Brain microvascular endothelial cell (primary cell): ENCODE results near the gene TP53BP1.

Experiments used
- DNase-seq: peaks from one replicate; pipeline ENCODE4 v3.0.0-alpha.2; 2020
- H3K27ac ChIP-seq: fragments of 250-450 bp; sonication (Bioruptor Pico); 2 replicates; pipeline ENCODE4 v1.5.1; 2020; ENCODE audit warnings: mild to moderate bottlenecking, moderate library complexity
- H3K27me3 ChIP-seq: fragments of 250-450 bp; sonication (Bioruptor Pico); replicated peaks from 2 replicates; pipeline ENCODE4 v1.5.1; 2020; ENCODE audit warnings: mild to moderate bottlenecking
- H3K36me3 ChIP-seq: fragments of 250-450 bp; sonication (Bioruptor Pico); replicated peaks from 2 replicates; pipeline ENCODE4 v1.5.1; 2020; ENCODE audit warnings: mild to moderate bottlenecking
- H3K4me3 ChIP-seq: 2 replicates; pipeline ENCODE4 v1.5.1; 2011; ENCODE audit warnings: low read depth, mild to moderate bottlenecking, control low read depth, low read length, moderate library complexity
- CTCF ChIP-seq: IDR thresholded peaks from 2 replicates; pipeline ENCODE4 v1.5.1; 2011; ENCODE audit warnings: low read depth, mild to moderate bottlenecking, moderate library complexity, low read length, control low read depth, inconsistent platforms; ENCODE audit errors: missing control alignments
- in situ Hi-C: cut with HindIII; loops from 2 replicates; pipeline ENCODE4 v1.10.0; 2017; ENCODE audit warnings: low sequenced_read_pairs, low pct_ligation_motif_present

Gene TP53BP1

GRCh38 chr15:43531018-43531670 is 38.2 kb upstream of the TP53BP1 start:
- no peaks in the 10 kb centered on the region for H3K36me3 ChIP-seq
- no peaks in the 10 kb centered on the region for H3K27me3 ChIP-seq
- in situ Hi-C loops = no loop called here
- H3K4me3 ChIP-seq = no peak overlapping the region
- TF ChIP-seq CTCF = no peak
- no peak for DNase-seq
- no peak overlapping the region for H3K27ac ChIP-seq

- no peak for TF ChIP-seq CTCF
- Histone ChIP-seq H3K27me3 (no peaks in the 10 kb centered on the region), H3K36me3 (peaks cover 6% of the 10 kb centered on the region), H3K4me3 (no peak overlapping the region), H3K27ac (no peak overlapping the region)
- DNase-seq = no peak
- in situ Hi-C loops = no loop called here
These were observed 36.8 kb upstream of the TP53BP1 start for GRCh38 chr15:43529587-43530345.

- in situ Hi-C loops = no loop called here
- H3K27me3 ChIP-seq = no peaks in the 10 kb centered on the region
- TF ChIP-seq CTCF = no peak
- no peak overlapping the region for H3K4me3 ChIP-seq
- no peak for DNase-seq
- H3K27ac ChIP-seq = no peak overlapping the region
- peaks cover 12% of the 10 kb centered on the region for H3K36me3 ChIP-seq
These were observed 36.2 kb upstream of the TP53BP1 start for GRCh38 chr15:43529141-43529540.

GRCh38 chr15:43528542-43529007 is 35.6 kb upstream of the TP53BP1 start:
- TF ChIP-seq CTCF = no peak
- Histone ChIP-seq H3K27me3 (no peaks in the 10 kb centered on the region), H3K4me3 (no peak overlapping the region), H3K27ac (no peak overlapping the region), H3K36me3 (peaks cover 16% of the 10 kb centered on the region)
- no peak for DNase-seq
- in situ Hi-C loops = no loop called here

GRCh38 chr15:43527802-43528541 is 35.0 kb upstream of the TP53BP1 start:
- Histone ChIP-seq H3K27me3 (no peaks in the 10 kb centered on the region), H3K4me3 (no peak overlapping the region), H3K27ac (no peak overlapping the region), H3K36me3 (peaks cover 16% of the 10 kb centered on the region)
- in situ Hi-C loops = no loop called here
- TF ChIP-seq CTCF = no peak
- DNase-seq = no peak
